ENCODE data around the gene RPS6KA3. TPM values are rescaled to one million over a fixed set of nuclear protein-coding genes. Genes with fewer than 3 reads are reported as not detected.
"Not testable (repeated sequence)": the region's sequence is repeated elsewhere in the genome, so short reads cannot be mapped to it uniquely, and the experiment has no call there.

The RPS6KA3 gene
- total RNA-seq, 1 donor = 67.6 TPM

DNA sequence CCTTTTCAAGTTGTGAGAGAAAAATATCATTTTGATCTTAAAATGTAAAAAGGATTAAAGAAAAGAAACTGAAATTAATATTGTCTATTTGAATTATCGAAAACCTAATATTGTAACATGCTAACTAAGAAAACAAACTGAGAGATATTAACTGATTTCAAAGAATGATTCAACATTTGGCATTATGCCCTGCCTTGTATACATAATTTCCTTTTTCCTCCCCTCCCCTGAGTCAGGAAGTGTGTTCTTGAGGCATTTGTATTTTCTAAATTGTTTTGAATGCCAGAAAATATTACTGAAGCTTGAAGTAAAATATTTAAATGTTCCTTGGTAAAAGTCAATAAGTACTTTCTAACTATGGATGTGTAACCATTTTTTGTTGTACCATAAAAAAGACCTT lies 49.4 kb downstream of the RPS6KA3 start:
- no peaks in the 10 kb centered on the region for H3K9me3 ChIP-seq (ENCODE audit: low read depth, low read length)
- peaks cover 6% of the 10 kb centered on the region for H3K4me1 ChIP-seq (ENCODE audit: insufficient read depth, low read length)
- no peak overlapping the region for H3K4me3 ChIP-seq (ENCODE audit: low read length)
- H3K27me3 ChIP-seq (ENCODE audit: insufficient read depth, low read length) = no peaks in the 10 kb centered on the region

DNA sequence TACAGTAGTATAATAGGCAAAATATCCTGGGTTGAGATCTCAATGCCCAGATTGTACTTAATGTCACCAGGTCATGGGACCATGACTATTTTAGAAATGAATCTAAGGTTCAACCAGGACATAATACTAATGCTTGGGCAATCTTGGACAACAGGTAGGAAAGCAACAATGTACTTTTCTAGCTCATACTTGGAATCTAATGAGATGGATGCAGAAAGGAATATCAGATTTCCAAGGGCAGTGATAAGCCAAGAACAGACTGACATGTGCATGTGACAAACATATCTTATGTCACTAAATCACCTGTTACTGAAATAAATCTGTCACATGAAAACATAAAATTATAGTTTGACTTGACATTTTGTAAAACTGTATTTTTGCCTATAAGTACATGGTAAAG lies 51.1 kb downstream of the RPS6KA3 start:
- H3K9me3 ChIP-seq (ENCODE audit: low read depth, low read length) = no peaks in the 10 kb centered on the region
- peaks cover 7% of the 10 kb centered on the region for H3K4me1 ChIP-seq (ENCODE audit: insufficient read depth, low read length)
- no peak overlapping the region for H3K4me3 ChIP-seq (ENCODE audit: low read length)
- no peaks in the 10 kb centered on the region for H3K27me3 ChIP-seq (ENCODE audit: insufficient read depth, low read length)

DNA sequence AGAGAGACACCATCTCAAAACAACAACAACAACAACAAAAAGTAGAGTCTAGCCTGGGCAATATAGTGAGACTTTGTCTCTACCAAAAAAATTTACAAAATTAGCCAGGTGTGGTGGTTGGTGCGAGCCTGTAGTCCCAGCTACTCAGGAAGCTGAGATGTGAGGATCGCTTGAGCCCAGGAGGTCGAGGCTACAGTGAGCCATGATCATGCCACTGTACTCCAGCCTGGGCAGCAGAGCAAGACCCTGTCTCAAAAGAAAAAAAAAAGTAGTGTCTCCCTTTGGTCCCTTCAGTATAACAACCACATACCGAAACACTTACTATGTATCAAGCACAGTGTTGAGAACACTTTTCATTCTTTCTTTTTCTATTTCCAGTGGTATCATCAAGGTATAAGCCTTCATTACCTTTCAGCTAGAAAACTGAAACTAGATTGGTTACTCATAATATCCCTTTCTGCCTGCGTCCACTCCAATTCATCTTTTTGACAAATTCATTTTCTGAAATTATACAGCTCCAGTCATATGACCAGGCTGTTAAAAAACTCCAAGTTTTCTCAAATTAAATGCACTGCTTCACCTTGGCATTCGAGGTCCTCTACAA lies 54.1 kb downstream of the RPS6KA3 start:
- Histone ChIP-seq H3K4me1 (ENCODE audit: insufficient read depth, low read length) (peaks cover 3% of the 10 kb centered on the region), H3K27me3 (ENCODE audit: insufficient read depth, low read length) (no peaks in the 10 kb centered on the region), H3K9me3 (ENCODE audit: low read depth, low read length) (no peaks in the 10 kb centered on the region), H3K4me3 (ENCODE audit: low read length) (no peak overlapping the region)

DNA sequence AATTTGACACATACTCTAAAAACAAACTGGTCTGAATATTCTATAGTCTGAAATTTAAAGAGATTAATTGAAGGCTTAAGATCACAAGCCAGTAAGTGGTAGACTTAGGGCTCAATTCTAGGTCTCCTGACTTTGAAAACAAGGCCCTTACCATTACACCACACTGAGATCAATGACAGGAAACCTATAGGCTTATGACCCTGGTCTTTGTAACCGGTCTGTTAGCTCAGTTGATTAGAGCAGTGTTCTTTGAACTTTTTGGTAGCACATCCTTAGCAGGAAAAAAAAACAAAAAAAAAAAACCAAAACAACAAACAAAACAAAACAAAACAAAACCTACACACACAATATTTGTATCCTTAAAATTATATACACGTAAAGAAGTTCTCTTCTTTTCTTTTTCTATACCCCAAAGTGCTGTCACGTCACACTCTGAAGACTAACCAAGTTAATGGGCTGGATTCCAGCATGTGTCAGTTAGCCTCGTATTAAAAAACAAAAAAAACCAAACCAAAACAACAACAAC lies 55.4 kb downstream of the RPS6KA3 start:
- Histone ChIP-seq H3K27me3 (ENCODE audit: insufficient read depth, low read length) (no peaks in the 10 kb centered on the region), H3K9me3 (ENCODE audit: low read depth, low read length) (no peaks in the 10 kb centered on the region), H3K4me3 (ENCODE audit: low read length) (no peak overlapping the region), H3K4me1 (ENCODE audit: insufficient read depth, low read length) (peaks cover 3% of the 10 kb centered on the region)

DNA sequence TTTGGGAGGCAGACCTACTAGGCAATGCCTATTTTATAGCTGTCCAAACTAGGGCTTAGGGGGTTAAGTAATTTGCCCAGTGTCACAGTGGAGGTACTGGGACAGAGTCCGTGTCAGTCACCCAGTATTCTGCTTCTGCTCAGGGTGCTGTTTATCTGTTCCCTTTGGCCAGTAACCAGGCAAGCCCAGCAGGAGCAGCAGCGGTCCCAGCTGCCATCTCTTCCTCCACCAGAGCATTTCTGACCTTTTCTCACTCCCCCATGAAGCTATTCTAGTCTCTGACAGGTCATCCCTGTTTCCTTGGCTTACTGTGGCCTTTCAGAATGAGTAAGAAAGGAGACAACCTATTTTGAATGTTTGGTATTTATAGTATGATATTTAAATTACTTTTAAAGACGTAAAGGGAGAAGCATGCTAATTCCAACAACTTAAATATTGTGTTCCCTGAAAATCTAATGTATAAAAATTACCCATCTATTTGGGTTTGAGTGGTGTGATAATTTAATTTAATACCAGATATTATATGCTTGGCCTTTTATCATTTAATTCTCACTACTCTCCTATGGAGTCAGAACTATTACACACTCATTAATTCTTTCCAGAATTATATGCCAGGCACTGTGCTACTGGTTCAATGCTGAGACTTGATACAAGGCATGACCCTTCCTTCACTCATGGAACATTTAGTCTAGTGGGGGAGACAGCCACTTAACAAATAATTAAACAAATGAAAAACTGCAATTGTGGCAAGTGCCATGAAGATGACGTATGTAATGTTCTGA lies 60.6 kb downstream of the RPS6KA3 start:
- peaks cover 3% of the 10 kb centered on the region for H3K4me1 ChIP-seq (ENCODE audit: insufficient read depth, low read length)
- no peak overlapping the region for H3K4me3 ChIP-seq (ENCODE audit: low read length)
- H3K27me3 ChIP-seq (ENCODE audit: insufficient read depth, low read length) = no peaks in the 10 kb centered on the region
- no peaks in the 10 kb centered on the region for H3K9me3 ChIP-seq (ENCODE audit: low read depth, low read length)

DNA sequence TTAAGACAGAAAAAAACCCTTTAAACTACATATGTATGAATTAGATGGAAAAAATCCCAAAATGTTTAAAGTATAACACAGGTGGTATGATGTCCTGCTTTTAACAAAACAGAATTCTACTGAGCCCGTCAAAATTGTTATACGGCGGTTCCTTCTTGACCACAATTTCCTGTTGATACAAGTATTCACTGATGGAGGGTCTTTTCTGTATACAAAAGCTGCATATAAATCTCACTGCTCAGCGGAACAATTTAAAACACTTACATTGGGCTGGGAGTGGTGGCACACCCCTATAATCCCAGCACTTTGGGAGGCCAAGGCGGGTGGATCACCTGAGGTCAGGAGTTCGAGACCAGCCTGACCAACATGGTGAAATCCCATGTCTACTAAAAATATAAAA lies 62.4 kb downstream of the RPS6KA3 start:
- Histone ChIP-seq H3K4me1 (ENCODE audit: insufficient read depth, low read length) (no peaks in the 10 kb centered on the region), H3K4me3 (ENCODE audit: low read length) (no peak overlapping the region), H3K27me3 (ENCODE audit: insufficient read depth, low read length) (no peaks in the 10 kb centered on the region), H3K9me3 (ENCODE audit: low read depth, low read length) (no peaks in the 10 kb centered on the region)

DNA sequence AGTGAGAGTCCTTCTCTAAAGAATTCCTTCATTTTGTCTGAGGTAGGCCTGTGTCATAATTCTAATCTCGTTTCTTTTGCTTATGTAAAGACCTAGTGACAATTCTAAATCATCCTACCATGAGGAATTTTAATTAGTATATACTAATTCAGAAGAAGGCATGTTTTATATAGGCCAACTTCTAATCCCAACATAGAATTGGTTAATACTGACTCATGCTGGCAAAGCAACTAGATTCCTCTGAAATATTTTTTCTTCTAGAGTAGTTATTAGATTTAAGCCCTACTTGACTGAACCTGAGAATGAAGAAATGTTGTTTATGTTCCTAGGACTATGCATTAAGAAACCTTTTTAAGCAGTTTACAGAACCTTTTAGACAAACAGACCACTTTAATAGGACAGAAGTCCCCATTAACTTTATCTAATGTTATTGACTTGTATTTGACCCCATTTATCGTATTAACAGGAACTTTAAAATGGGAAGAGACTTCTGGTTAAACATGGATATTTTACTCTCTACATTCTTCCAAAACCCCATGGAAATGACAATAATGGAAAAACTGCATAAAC lies 69.0 kb downstream of the RPS6KA3 start:
- Histone ChIP-seq H3K27me3 (ENCODE audit: insufficient read depth, low read length) (no peaks in the 10 kb centered on the region), H3K4me1 (ENCODE audit: insufficient read depth, low read length) (no peaks in the 10 kb centered on the region), H3K4me3 (ENCODE audit: low read length) (no peak overlapping the region), H3K9me3 (ENCODE audit: low read depth, low read length) (no peaks in the 10 kb centered on the region)

DNA sequence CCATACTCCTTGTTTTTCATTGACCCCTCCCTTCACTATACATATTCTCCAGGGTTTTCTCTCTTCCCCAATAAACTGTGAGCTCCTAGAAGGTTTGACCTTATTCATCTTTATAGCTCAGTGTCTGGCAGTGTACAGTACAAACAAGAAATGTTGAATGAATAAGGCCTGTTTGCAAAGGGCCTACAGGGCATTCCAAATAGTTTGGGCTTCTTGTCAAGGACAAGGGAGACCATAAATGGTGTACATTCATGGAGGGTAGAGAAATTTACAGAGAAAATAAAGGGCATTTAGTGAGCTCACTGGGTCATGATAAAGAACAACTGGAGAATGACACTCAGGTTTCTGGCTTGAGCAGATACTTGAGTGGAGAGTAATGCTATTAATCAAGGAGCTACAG lies 77.5 kb downstream of the RPS6KA3 start:
- Histone ChIP-seq H3K4me3 (ENCODE audit: low read length) (no peak overlapping the region), H3K27me3 (ENCODE audit: insufficient read depth, low read length) (no peaks in the 10 kb centered on the region), H3K9me3 (ENCODE audit: low read depth, low read length) (no peaks in the 10 kb centered on the region), H3K4me1 (ENCODE audit: insufficient read depth, low read length) (no peaks in the 10 kb centered on the region)

DNA sequence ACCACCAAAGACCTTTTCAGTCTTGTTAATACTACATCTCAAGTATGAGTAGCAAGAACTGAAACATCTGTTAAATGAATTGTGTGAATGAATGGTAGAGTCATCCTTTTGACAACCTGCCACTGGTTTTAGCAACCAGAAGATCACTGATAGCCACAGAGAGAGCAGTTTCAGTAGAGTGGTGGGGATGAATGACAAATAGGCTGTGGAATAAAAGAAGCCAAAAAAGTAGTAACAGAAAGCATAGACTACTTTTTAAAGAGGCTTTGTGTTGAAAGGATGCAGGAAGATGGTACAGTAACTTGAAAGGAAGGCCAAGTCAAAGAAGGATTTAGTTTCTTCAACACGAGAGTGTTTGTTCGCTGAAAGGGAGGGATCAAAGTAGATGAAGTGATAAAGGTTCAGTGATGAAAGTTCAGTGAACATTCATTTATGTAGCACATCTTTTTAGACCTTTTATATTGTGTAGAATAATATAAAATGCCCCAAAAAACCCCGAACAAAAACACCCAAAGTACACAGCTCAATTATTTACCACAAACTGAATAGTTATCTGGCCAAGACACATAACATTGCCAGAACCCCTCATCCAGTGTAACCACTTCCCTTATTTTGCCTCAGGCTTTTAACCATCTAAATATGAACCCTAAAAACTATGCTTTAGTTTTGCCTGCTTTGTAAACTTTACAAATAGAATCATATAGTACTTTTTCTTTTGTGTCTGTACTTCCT lies 84.9 kb downstream of the RPS6KA3 start:
- no peaks in the 10 kb centered on the region for H3K9me3 ChIP-seq (ENCODE audit: low read depth, low read length)
- no peaks in the 10 kb centered on the region for H3K4me1 ChIP-seq (ENCODE audit: insufficient read depth, low read length)
- H3K4me3 ChIP-seq (ENCODE audit: low read length) = no peak overlapping the region
- no peaks in the 10 kb centered on the region for H3K27me3 ChIP-seq (ENCODE audit: insufficient read depth, low read length)

DNA sequence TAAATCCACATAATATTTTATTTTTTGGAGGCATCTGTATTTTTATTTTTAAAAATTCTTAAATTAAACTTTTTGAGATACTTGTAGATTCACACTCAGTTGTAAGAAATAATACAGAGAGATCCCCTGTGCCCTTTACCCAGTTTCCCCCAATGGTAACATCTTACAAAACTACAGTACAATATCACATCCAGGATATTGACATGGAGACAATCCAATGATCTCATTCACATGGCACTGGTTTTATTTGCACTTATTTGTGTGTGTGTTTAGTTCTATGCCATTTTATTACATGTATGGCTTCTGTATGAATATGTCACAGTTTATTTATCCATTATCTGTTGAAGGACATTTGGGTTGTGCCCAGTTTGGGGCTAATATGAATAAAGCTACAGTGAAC lies 89.6 kb downstream of the RPS6KA3 start:
- Histone ChIP-seq H3K9me3 (ENCODE audit: low read depth, low read length) (no peaks in the 10 kb centered on the region), H3K27me3 (ENCODE audit: insufficient read depth, low read length) (no peaks in the 10 kb centered on the region), H3K4me1 (ENCODE audit: insufficient read depth, low read length) (no peaks in the 10 kb centered on the region)

DNA sequence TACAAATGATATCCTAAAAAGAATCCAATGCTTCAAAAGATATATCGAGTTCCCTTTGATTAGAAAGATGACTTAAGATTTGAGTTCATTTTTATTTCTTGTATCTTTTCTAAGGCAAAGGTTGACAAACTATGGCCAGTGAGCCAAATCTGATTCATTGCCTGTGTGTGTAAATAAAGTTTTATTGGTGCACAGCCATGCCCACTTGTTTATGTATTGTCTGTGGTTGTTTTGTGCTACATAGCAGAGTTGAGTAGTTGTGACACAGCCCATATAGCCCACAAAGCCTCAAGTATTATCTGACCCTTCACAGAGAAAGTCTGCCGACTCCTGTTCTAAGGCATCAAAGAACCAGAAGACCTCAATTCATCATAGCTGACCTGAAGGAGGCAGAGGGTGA lies 92.9 kb downstream of the RPS6KA3 start:
- Histone ChIP-seq H3K4me3 (ENCODE audit: low read length) (no peak overlapping the region), H3K4me1 (ENCODE audit: insufficient read depth, low read length) (no peaks in the 10 kb centered on the region), H3K27me3 (ENCODE audit: insufficient read depth, low read length) (no peaks in the 10 kb centered on the region), H3K9me3 (ENCODE audit: low read depth, low read length) (no peaks in the 10 kb centered on the region)

More for the DNA sequence above, 89.6 kb downstream of the RPS6KA3 start:
- H3K4me3 ChIP-seq (ENCODE audit: low read length) = no peak overlapping the region

DNA sequence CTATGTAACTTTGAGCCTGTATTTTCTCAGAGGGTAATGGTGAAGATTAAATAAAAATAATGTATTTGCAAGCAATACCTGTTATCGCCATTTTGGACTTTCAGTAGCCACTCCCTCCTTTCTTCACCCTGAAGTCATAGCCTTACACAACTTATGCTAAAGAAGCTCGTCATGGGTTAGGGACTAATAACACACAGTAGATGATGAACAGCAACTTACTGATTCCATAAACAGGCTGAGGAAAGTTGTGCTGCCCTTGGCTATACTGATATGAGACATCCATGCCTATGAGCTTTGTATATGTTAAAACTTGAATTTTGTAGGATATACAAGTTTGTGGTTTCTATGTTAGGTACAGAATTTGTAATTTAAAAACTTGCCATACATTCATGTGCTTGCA lies 93.4 kb downstream of the RPS6KA3 start:
- Histone ChIP-seq H3K27me3 (ENCODE audit: insufficient read depth, low read length) (no peaks in the 10 kb centered on the region), H3K4me3 (ENCODE audit: low read length) (no peak overlapping the region), H3K4me1 (ENCODE audit: insufficient read depth, low read length) (no peaks in the 10 kb centered on the region), H3K9me3 (ENCODE audit: low read depth, low read length) (no peaks in the 10 kb centered on the region)

DNA sequence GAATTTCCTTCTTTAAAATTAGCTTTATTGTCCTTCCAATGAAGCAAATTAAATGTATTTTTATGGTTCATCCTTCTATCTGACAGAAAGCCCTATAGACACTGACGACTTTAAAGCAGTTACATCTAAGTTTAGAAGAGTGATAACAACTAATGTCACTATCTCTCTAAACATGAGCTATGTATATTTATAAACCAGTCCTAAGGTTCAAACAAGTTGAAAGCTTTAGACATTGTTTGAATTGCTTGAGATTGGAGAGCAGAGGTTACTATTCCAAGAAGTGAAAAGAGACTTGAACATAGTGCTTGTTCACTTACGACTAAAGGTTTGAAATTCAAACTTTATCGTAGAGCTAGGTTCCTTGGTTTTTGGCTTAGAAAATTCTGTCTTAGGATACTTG lies 94.8 kb downstream of the RPS6KA3 start:
- H3K4me1 ChIP-seq (ENCODE audit: insufficient read depth, low read length) = no peaks in the 10 kb centered on the region
- no peaks in the 10 kb centered on the region for H3K27me3 ChIP-seq (ENCODE audit: insufficient read depth, low read length)
- no peak overlapping the region for H3K4me3 ChIP-seq (ENCODE audit: low read length)
- no peaks in the 10 kb centered on the region for H3K9me3 ChIP-seq (ENCODE audit: low read depth, low read length)

DNA sequence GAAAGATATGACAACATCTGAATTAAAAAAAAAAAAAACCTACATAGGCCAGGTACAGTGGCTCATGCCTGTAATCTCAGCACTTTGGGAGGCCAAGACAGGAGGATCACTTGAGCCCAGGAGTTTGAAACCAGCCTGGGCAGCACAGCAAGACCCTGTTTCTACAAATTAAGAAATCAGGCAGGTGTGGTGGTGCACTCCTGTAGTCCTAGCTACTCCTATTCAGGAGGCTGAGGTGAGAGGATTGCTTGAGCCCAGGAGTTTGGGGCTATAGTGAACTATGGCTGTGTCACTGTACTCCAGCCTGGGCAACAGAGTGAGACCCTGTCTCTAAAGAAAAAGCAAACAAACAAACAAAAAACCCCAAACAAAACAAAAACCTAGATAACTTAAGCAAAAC lies 104.2 kb downstream of the RPS6KA3 start:
- H3K4me3 ChIP-seq (ENCODE audit: low read length); H3K4me1 ChIP-seq (ENCODE audit: insufficient read depth, low read length); H3K9me3 ChIP-seq (ENCODE audit: low read depth, low read length); H3K27me3 ChIP-seq (ENCODE audit: insufficient read depth, low read length): not testable (repeated sequence)

DNA sequence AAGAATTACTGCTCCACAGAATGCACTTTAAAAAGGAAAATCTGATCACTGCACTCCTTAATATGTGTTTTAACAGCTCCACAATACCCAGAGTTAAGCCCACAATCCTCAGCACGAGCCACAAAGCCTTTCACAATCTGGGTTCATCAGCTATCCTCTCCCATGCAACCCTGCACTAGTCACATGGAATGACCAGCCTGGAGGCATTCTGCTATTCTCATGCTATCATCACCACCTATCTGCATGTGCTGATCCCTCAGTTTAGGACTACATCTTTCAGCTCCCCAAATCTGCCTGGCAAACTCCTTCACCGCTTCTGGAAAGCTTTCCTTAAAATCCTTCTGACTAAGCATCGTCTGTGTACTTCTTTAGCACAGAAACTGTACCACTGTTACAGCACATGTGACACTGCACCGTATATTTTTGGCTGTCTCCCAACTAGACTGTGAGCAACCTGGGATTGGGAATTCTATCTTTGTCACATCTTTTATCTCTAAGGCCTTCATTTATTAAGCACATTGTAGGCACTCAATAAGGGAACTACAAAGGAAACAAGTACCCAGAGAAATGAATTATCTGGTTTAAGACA lies 106.8 kb downstream of the RPS6KA3 start:
- no peak overlapping the region for H3K4me3 ChIP-seq (ENCODE audit: low read length)
- H3K27me3 ChIP-seq (ENCODE audit: insufficient read depth, low read length) = no peaks in the 10 kb centered on the region
- H3K9me3 ChIP-seq (ENCODE audit: low read depth, low read length) = no peaks in the 10 kb centered on the region
- no peaks in the 10 kb centered on the region for H3K4me1 ChIP-seq (ENCODE audit: insufficient read depth, low read length)
